Endothelial cell of umbilical vein (primary cell): ENCODE measurements around the gene ALG2.

ENCODE experiments used
- CTCF ChIP-seq, 2 donors: IDR thresholded peaks; 1 replicate in 1 of 2; 2 replicates in 1 of 2; pipeline ENCODE4 v1.5.1; 2011; ENCODE audit warnings: low read length in 2 of 2, mild to moderate bottlenecking in 2 of 2, moderate library complexity in 2 of 2, control low read depth in 1 of 2, inconsistent platforms in 1 of 2, low read depth in 1 of 2; ENCODE audit not compliant: insufficient read depth in 1 of 2; ENCODE audit errors: extremely low read depth in 1 of 2
- FOS ChIP-seq: IDR thresholded peaks from 2 replicates; pipeline ENCODE4 v1.6.1; 2011; ENCODE audit warnings: mild to moderate bottlenecking, low read length, moderate library complexity, borderline replicate concordance; ENCODE audit not compliant: insufficient read depth
- POLR2A ChIP-seq: IDR thresholded peaks from 2 replicates; pipeline ENCODE4 v1.6.1; 2012; ENCODE audit warnings: low read depth, mild to moderate bottlenecking, control low read depth, low read length

- no peak for TF ChIP-seq POLR2A
- no peak for TF ChIP-seq CTCF (IDR thresholded peaks at IDR 0.05; ENCODE audit: extremely low read depth in 1 of 2, insufficient read depth in 1 of 2, low read depth in 1 of 2, low read length in 2 of 2)
- no peak for TF ChIP-seq FOS
Observed at GRCh38 chr9:99173570-99174504, 47.9 kb downstream of the ALG2 start.
